HG03159 (cell line): ENCODE results near the gene GPR139.

Experiments
- ATAC-seq: cut with Tn5 transposase; IDR thresholded peaks from one replicate; pipeline ENCODE4 v1.9.1; 2021; ENCODE audit warnings: mild to moderate bottlenecking, moderate library complexity; ENCODE audit not compliant: unreplicated experiment

The GPR139 gene

DNA sequence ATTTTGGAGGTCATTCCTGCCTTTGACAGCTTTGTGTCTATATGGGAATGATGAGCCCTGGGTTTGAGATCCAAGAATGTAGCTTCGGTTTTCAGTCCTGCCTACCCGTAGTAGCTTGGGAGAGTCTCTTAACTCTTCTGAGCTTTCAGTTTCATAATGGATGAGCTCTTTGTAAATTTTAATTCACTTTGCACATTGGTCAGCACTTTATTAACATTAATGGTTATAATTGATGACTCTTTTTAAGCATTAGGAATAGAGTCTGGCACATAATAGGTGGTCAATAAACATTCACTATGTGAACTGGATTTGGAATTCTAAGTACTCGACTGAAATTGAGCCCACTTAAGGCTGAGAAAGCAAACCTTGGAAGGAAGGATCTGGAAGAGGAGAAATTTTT lies 17.3 kb downstream of the GPR139 start:
- no peak for ATAC-seq

DNA sequence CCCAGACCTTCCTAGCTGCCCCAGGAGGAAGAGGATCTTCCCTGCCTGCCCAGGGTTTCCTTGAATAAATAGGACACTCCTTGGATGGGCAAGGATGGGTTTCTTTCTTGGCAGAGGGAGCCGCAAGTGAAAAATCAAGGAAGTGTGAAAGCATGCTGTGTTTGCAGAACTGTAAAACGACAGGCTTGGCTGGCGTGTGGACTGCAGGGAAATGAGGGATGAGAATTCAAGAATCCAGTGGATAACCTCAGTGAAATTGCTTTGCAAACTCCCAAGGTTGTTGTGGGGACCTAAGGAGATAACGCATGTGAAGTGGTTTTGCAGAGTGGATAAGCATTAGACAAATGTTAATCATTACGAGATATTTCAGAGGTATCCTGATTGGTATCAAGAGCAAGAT lies 20.4 kb downstream of the GPR139 start:
- ATAC-seq = no peak

DNA sequence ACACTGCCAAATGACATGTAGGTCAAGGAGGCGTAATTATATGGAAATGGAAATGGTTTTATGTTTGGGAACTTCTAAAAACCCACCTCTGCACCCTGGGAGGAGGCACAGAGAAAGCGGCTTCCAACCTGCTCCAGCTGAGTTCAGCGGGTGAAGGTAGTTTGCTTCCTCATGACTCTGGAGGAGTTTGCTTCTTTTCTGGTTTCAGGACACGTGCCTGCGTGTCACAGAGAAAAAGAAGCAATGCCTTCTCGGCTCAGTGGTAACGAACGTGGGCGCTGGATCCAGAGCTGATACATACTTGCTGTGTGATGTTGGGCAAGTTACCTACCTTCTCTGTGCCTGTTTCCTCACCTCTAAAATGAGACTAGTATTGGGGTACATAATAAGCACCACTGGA lies 22.1 kb downstream of the GPR139 start:
- ATAC-seq = no peak

DNA sequence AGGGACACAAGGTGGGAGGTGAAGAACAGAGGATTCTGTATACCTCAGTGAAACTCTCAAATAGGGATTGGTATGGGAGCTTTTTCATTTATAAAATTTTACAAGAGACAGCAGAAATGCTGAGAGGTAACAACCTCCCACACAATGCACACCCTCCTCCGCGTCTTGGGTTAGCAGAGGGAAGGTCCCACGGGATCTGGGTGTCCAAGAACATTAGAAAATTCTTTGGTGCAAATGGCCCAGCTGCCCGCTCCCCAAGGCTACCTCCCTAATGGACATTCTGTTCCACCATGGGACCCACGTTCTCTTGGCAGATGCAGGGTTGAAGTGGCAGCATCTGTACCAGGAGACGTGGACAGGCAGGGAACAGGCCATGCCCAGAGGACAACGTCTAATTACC lies 22.5 kb downstream of the GPR139 start:
- ATAC-seq = no peak

DNA sequence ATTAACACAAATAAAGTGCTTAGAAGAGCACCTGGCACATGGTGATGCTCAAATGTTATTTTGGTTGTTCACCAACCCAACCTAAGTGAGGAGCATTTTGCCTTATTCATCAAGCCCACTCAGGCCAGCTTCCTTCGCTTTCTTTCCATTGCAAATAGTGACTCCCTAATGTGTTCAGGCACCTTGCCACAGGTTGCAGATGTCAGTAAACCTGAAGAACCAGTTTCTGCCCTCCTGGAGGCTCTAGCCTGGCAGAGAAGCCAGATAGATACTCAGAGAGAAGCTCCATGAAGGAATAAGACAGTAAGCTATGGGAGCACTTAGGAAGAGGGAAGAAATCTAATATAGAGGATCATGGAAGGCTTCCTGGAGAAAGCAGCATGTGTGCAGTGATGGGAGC lies 23.9 kb downstream of the GPR139 start:
- ATAC-seq = no peak

DNA sequence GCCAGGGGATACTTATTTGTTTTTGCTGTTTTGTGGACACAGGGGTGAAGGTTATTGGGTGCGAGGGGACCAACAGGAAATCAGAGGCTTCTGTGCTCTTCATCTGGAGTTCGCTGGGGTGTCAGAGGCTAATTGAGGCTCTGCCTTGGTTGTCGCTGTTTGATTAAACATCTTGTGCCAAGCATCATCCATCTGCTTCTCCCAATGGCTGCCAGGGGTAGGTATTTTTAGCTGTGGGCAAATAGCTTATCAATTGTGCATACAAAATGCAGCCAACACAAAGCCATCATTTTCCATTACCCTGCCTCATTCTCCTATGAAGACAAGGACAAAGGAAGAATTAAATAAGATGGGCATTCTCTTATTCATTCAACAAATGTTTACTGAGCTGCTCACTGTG lies 27.8 kb downstream of the GPR139 start:
- ATAC-seq = no peak

DNA sequence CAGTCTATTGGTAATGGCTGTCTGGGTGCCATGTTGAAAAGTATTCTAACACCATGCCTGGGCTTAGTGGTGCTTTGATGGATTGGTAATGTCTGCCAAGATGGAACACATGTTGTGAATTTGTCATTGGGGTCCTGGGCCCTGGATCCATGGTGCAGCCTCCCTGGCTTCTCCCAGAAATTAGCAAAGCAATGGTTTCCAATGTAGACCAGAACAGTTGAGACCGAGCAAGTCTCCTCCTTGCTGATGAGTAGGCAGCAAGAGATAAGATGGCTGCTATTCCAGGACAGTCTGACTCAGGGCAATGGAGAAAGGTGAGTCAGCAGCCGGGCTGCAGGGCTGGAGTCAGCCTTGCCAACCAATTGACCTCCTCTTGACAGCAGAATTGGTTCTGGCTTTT lies 30.8 kb downstream of the GPR139 start:
- no peak for ATAC-seq

DNA sequence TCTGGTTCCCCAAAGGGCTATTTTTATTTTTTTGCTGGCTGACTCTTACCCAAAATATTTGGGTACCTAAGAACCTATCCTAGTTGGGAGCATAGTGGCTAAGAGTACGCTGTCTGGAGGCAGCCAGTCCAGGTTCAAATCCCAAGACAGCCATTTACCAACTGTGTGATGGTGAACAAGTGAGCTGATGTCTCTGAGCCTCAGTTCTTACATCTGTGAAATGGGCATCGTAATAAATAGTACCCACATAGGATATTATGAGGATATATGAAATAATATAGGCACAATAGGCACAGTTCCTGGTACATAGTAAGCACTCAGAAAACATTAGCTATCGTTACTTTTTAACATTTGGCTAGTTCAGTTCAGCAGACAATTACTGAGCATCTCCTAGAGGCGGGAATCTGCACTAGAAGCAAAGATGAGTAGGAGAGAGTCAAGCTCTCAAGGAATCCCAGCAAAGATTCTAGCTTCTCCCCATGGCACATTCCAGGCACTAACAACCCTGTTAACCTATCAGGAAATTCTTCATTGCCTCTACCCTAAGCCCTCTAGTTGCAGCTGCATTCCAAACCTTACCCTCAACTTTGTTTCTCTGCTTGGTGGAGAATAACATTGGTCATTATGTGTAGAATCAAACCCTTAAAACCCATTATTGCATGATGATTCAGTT lies 31.6 kb downstream of the GPR139 start:
- ATAC-seq = no peak

DNA sequence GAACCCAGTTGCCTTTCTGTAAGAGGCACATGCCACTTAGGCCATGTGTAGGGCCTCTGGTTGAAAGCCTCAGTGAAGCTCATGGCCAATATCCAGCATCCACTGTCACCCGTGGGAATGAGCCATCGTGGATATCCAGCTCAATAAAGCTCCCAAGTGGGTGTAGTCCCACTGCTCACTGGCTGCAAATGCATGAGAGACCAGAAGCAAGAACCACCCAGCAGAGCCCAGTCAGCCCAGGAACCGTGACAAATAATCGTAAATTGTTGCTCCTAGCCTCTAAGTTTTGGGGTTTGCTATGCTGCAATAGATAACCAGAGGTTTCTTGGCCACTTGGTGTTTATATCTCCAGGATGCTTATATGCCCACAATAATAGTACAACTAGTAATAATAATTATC lies 33.7 kb downstream of the GPR139 start:
- no peak for ATAC-seq

DNA sequence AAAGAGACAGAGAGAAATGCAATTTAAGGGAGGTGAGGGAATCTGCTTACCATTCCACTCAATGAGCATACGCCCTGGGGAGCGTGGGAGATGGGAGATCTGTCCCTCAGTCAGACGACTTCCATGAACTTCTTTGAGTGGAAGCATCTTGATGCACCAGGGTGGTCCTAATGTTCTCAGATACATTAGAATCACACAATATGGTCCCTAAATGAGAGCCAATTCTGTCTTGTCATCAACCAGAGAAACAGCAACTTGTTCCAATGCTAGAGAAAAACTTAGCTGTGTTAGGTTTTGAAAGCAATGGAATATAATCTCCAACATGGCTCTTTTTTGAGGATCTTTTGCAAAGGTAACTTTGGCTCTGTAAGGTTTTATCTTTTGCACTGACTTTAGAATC lies 44.1 kb downstream of the GPR139 start:
- ATAC-seq = no peak

DNA sequence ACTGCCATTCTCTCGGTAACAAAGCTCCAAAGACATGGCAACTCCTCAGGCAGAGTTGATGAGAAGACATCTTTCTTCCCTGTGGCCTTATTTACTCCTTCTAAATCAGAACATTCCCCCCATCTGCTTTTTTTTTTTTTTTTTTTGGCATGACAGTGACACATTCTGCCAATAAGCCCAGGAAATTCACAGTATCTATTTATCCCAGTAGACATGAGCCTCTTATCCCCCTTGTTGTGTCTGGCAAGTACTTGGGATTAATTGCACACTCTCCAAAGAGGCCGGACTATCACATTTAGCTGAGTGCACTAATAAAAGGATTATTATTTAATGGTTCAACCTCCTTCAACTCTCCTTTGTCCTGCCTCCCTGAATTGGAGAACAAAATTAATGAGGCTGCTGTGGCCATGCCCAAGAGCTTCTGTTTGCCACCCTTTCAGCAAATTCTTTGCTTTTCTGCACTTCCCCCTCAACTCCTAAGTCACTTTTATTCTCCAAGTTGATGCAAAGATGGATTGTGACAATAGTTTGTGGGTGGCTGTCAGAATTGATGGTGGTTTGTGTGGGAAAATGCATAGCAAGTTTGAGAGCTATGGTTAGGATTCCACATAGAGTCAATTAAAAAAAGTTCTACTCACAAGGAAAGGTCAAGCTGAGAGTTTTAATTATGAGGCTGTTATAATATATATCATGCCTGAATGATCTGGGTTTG lies 47.2 kb downstream of the GPR139 start:
- ATAC-seq = no peak

DNA sequence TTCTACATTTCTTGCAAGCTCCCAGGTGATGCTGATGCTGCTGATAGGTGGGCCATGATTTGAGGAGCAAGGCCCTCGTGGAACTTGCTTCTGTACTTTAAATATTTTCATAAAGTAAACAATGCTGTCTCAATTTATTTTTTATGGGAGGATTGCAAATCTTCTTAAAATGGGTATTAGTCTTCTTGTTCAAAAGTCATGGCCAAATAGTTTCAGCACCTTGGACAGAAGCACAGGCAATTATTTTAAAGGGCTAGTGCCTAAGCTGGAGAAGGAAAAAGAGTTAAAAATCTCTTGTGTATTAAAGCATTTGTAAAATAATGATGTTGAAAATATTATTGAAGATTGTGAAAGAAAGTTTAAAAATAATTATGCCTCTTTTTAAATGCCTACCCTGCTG lies 50.5 kb downstream of the GPR139 start:
- ATAC-seq = no peak

DNA sequence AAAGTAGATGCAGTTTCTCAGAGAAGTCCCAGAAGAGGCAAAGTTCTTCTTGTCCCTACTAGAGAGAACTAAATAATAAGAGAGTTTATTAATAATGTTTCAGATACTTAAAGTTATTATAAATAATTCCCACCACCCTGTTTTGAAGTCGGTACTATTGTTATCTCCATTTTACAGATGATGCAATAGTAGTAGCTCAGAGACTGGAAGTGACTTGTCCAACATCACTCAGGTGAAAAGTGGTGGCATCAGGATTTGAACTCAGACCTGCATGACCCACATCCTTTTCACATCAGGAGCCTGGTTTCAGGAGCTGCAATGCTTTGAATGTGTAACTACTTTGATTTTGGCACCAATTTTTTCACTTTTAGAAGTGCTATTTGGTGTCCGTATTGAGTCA lies 52.7 kb downstream of the GPR139 start:
- ATAC-seq = no peak

DNA sequence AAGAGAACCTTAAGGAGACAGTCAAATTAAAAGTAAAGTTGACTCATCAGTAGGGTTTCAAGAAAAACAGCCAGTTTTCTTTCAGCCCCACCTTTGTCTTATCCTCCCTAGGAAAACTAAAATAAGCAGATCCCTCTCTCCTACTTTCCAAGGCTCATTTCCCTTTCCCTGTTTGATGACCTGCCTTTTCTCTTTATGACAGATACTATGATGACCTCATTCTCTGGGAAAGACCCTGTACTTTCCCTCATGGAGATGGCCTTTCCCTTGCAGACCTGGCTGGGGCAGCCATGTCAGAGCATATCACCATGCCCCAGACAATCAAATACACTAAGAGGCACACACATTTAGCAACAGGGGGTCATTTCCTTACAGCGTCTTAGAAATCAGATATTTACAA lies 53.6 kb downstream of the GPR139 start:
- ATAC-seq = no peak

DNA sequence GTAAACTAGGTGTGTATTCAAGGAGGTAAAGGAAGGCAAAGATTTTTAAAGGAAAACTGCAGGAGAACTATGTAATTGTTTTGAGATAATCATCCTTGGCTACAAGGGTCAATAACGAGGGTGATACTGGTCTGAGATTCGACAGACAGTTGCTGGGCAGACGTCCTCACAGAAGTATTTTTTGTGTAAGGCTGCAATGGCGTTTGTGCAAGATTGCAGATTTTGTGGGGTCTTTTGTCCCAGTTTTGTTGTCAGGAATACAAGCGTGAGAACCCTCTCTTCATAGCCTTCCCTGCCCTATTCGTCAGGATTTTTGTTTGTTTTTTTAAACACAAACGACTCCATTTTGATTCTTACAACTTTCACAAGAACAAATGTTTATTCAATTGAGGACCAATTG lies 57.5 kb downstream of the GPR139 start:
- ATAC-seq = no peak

DNA sequence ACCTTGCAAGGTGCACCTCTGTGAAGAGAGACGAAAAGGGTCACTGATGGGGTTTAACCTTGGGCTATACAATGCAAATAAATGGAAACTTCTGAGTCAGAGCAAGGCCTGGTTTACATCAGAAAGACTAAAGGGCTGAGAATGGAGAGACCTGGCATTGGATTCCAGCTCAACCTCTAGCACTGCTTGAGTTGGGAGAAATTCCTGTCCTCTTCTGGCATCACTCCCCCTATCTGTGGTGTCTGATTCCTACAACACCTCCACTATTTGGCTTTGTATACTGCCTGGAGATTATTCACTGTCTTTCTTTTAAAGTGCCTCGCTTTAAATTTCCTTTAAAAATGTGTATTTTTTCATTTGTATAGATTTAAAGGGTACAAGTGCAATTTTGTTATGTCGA lies 68.8 kb downstream of the GPR139 start:
- no peak for ATAC-seq

DNA sequence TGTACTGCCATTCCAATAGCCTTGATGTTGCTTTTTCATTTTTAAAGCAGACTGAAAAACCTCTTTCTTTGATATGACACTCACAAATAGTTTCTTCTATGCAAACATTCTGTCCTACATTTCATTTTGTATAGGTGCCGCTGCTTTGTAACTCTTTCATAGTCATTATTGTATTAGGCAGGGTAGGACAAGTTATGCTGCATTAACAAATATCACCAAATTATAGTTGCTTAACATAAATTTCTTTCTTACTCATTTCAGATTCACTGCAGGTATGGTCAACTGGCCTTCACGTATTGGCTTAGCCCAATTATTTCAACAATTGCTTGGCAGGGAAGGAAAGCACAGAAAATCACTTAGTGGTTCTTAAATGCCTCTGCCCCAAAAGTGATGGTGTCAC lies 70.8 kb downstream of the GPR139 start:
- no peak for ATAC-seq

DNA sequence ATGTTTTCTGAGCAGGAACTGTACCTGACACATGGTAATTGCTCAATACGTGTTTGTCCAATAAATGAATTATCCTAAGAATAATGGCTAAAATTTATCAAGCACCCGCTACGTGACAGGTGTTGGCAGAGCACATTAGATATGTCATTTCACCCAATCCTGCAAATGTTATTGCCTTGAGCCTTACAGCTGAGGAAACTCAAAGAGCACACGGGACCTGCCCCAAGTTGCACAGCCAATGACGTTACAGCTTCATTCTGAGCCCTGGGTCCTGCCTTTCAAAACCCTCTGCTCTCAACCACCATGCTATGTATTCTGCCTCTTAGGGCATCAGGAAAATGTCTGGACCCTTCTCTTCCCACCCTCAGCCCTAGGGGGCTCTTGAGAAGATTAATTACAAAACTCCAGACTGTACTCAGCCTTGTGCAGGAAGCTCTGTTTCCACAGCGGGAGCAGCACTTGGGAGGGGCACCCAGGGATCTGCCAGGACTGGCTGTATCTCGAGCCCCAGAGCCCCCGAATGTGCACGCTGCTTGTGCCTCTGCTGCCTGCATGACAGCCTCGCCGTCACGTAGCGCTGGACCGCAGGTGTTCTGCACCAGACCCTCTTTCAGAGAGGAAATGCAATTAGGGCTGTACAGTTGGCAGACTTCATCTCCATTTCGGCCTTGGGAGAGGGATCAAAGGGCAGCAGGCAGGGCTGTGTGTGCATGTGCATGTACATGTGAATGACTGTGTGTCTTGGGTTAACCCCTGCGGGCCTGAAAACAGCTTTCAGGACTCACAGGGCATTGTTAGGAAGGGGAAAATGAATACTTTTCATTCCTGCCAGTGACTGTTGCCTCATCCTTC lies 71.6 kb downstream of the GPR139 start:
- no peak for ATAC-seq

DNA sequence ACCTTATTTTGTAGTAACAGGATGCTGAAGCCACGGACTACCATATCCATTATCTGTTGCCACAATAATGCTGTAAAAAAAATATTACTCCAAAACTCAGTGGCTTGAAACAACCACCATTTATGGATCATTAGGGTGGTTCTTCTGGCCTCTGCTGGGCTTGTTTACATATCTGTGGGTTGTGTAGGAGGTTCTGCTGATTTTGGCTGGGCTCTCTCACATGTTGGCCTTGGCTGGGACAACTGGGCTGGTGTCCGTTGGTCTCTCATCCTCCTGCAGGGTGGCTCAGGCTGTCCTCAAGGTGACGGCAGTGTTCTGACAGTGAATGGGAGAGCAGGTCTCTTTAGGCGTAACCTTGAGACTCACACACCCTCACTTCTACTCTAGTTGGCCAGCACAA lies 76.0 kb downstream of the GPR139 start:
- ATAC-seq = no peak

DNA sequence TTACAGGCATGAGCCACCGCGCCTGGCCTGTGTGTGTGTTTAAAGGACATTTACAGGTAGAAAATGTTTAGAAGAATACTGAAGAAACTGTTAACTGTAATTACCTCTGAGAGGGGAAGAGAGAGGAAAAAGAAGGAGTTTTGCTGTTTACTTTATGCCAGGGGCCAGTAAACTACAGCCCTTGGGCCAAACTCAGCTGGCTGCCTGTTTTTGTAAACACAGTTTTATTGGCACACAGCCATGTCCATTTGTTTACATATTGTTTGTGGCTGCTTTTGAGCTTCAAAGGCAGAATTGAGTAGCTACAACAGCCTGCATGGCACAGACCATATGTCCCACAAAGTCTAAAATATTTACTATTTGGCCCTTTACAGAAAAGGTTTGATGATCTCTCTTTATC lies 76.4 kb downstream of the GPR139 start:
- ATAC-seq = no peak

DNA sequence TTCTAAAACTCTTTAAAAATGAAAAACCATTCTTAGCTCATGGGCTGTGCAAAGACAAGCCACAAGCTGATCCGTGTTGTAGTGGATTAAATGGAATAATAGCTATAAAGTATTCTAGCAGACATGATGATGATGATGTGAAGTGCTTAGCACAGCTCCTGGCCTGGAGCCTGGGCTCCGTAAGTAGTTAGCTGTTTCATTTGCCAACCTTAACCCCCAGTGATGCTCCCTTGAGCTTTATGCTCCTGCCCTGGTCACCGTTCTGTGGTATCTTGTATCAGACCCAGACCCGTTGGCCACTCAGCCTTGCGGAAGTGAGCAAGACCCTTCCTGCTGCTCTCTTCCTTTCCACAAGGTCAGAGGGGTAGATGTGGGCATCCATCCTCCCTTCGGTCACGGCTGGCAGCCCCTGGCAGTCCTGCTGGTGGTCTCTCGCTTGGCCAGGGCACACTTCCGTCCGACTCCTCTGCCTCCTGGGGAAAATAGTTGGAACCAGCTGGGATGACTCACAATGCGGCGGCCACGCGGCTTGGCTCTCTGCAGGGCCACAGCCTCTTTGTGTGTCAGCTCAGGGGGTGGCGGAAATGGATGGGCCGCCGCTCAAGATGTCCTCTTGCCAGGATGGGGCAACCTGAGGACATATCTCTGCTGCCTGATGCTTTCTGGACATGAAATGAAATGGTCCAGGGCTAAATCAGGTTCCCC lies 79.1 kb downstream of the GPR139 start:
- ATAC-seq = no peak
